HepG2 (cell line): ENCODE data around the gene TH. TPM values are rescaled to one million over a fixed set of nuclear protein-coding genes. Genes with fewer than 3 reads are reported as not detected.

Experiments used
- ATAC-seq: fragments of 200-7000 bp; cut with Tn5 transposase; 3 replicates; pipeline ENCODE4 v1.9.1; 2020; ENCODE audit warnings: mild to moderate bottlenecking, moderate library complexity
- BruUV-seq: library from RNA; stranded (reverse); fragments of 400-500 nt; replicated peaks from 2 replicates; lab custom pipeline; 2021; lab: Mats Ljungman, UMichigan
- CTCF ChIA-PET: fragments of 300-600 bp; formaldehyde crosslinking; extraction: SDS; loops from one replicate; lab custom pipeline; 2021; ENCODE audit warnings: low total read pairs, inconsistent platforms, low intra/inter-chr PET ratio; lab: Yijun Ruan, JAX
- POLR2A ChIA-PET: fragments of 350-600 bp; sonication (Branson Sonifier 250); formaldehyde crosslinking; loops from one replicate; lab custom pipeline; 2020; ENCODE audit warnings: antibody characterized with exemption, inconsistent platforms; lab: Yijun Ruan, JAX
- DNase-seq: peaks from one replicate; pipeline ENCODE4 v3.0.0-alpha.2; 2015; ENCODE audit warnings: low spot score
- FAIRE-seq: peaks from 3 replicates; lab custom pipeline; 2011; peaks lifted over from hg19 to GRCh38; lab: Jason Lieb, UNC
- H2AFZ ChIP-seq: one replicate; pipeline ENCODE4 v1.6.1; 2011; ENCODE audit warnings: low read length, inconsistent platforms
- H3K27ac ChIP-seq: fragments of 300-600 bp; 3 replicates; pipeline ENCODE4 v1.8.0; 2011; ENCODE audit warnings: mixed run types, mild to moderate bottlenecking, mixed read lengths, low read length, inconsistent platforms; ENCODE audit not compliant: insufficient read depth; ENCODE audit errors: extremely low read length
- H3K27me3 ChIP-seq, 2 experiments: fragments of 200-600 bp in 1 of 2; 2 replicates in 1 of 2; 3 replicates in 1 of 2; pipeline versions ENCODE4 v1.6.0 to v1.8.0; 2011; ENCODE audit warnings: low read length in 2 of 2, mild to moderate bottlenecking in 2 of 2, moderate library complexity in 2 of 2, inconsistent platforms in 1 of 2; ENCODE audit not compliant: insufficient read depth in 2 of 2, control insufficient read depth in 1 of 2
- H3K36me3 ChIP-seq, 2 experiments: fragments of 200-600 bp in 1 of 2; replicated peaks in 1 of 2; 2 replicates in 1 of 2; 3 replicates in 1 of 2; pipeline versions ENCODE4 v1.5.1 to v1.8.0; 2011; ENCODE audit warnings: low read length in 2 of 2, inconsistent platforms in 1 of 2; ENCODE audit not compliant: insufficient read depth in 2 of 2, control insufficient read depth in 1 of 2
- H3K4me1 ChIP-seq: 2 replicates; pipeline ENCODE4 v1.5.1; 2012; ENCODE audit warnings: low read length, inconsistent platforms; ENCODE audit not compliant: insufficient read depth
- H3K4me2 ChIP-seq: 2 replicates; pipeline ENCODE4 v1.6.0; 2011; ENCODE audit warnings: low read depth, low read length, inconsistent platforms
- H3K4me3 ChIP-seq, 3 experiments: fragments of 200-600 bp in 1 of 3; sonication (generic), shearing (Covaris generic) in 1 of 3; replicated peaks in 1 of 3; 2 replicates each; pipeline ENCODE4 v1.5.1; 2011 to 2016; ENCODE audit warnings: low read length in 3 of 3, inconsistent platforms in 2 of 3, low read depth in 2 of 3, mild to moderate bottlenecking in 2 of 3, control low read depth in 1 of 3, mixed read lengths in 1 of 3; ENCODE audit not compliant: insufficient read depth in 1 of 3
- H3K79me2 ChIP-seq: one replicate; pipeline ENCODE4 v1.6.1; 2011; ENCODE audit warnings: low read length, inconsistent platforms; ENCODE audit not compliant: insufficient read depth
- H3K9ac ChIP-seq: 2 replicates; pipeline ENCODE4 v1.6.0; 2011; ENCODE audit warnings: mild to moderate bottlenecking, low read depth, low read length, inconsistent platforms; ENCODE audit not compliant: insufficient read depth
- H3K9me3 ChIP-seq: 2 replicates; pipeline ENCODE4 v1.5.1; 2012; ENCODE audit warnings: mild to moderate bottlenecking, low read length
- H4K20me1 ChIP-seq: 2 replicates; pipeline ENCODE4 v1.6.0; 2011; ENCODE audit warnings: inconsistent platforms, mild to moderate bottlenecking, low read length, moderate library complexity; ENCODE audit not compliant: insufficient read depth
- REXO4 ChIP-seq: sonication (generic); formaldehyde crosslinking; IDR thresholded peaks from 2 replicates; pipeline ENCODE4 v1.8.0; 2022; ENCODE audit warnings: missing genetic modification reagents, mild to moderate bottlenecking, borderline replicate concordance
- WGBS: methylation state at CpG from one replicate; pipeline ENCODE4 v1.1.6; 2017; ENCODE audit warnings: low lambda C conversion rate; 5-methylcytosine and 5-hydroxymethylcytosine counted together
- in situ Hi-C: cut with HindIII; loops from 2 replicates; pipeline ENCODE4 v1.10.0; 2017; ENCODE audit warnings: low pct_unique_long_range_greater_than_20kb; ENCODE audit not compliant: extremely low pct_ligation_motif_present
- intact Hi-C: fragments of 100-400 bp; cut with micrococcal nuclease; formaldehyde crosslinking; loops from one replicate; pipeline ENCODE4 v1.10.0; 2022; ENCODE audit not compliant: unreplicated experiment
- polyA plus RNA-seq, 8 experiments: library from polyadenylated mRNA; depleted of rRNA in 3 of 8; stranded (reverse) in 7 of 8; unstranded in 1 of 8; fragments of >200 nt; fragmentation: Illumina TruSeq in 4 of 8; extraction: Trizol in 4 of 8; gene quantifications; 2 replicates each; pipeline versions ENCODE4 v1.2.1 to v1.2.3, GENCODE V29; 2011 to 2016; ENCODE audit warnings: low read depth in 4 of 8, missing spikeins in 1 of 8, mixed read lengths in 1 of 8; ENCODE audit not compliant: insufficient read depth in 1 of 8
- total RNA-seq, 5 experiments: library from RNA; depleted of rRNA; stranded (reverse); fragments of >200 nt; fragmentation: Illumina TruSeq; extraction: Trizol; gene quantifications; 2 replicates each; pipeline ENCODE4 v1.2.3, GENCODE V29; 2016; ENCODE audit warnings: low read depth in 1 of 5
- TF ChIP-seq, protein P1 (sequence below): sonication (generic); formaldehyde crosslinking; IDR thresholded peaks from 2 replicates; pipeline ENCODE4 v1.4.0; 2020; ENCODE audit warnings: missing genetic modification reagents, borderline replicate concordance
- TF ChIP-seq, protein P2 (sequence below), 2 experiments: sonication (generic) in 1 of 2; formaldehyde crosslinking in 1 of 2; IDR thresholded peaks; 2 replicates each; pipeline versions ENCODE4 v1.6.1 to v1.9.0; 2014 to 2022; ENCODE audit warnings: antibody characterized with exemption in 1 of 2, borderline replicate concordance in 1 of 2, inconsistent platforms in 1 of 2, low read depth in 1 of 2, missing genetic modification reagents in 1 of 2

The TH gene
- total and polyA plus RNA-seq, 2 of the 13 experiments (the other 11 are each of a cell fraction or from before 2014, with no cell fraction given): 0.36 TPM; not detected in 1

DNA sequence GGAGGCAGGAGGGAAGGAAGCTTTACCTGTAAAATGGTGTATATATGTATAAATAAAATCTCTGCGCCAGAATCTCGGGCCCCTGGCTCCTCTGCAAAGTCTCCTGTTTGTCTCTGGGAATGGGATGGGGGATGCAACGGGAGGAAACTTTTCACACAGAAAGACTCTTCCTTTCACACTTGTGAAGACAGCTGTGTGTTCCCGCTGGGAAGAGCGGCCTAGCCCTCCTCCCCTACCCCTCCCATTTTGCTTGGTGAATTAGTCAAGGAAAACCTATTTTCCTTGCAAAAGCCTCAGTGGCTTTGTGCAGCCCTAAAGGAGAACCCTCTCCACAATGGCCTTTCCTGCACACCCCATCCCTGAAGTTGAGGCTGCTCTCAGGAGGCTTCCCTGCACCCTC is 23.0 kb downstream of the TH start (continued):
- TF ChIP-seq, protein P1, sequence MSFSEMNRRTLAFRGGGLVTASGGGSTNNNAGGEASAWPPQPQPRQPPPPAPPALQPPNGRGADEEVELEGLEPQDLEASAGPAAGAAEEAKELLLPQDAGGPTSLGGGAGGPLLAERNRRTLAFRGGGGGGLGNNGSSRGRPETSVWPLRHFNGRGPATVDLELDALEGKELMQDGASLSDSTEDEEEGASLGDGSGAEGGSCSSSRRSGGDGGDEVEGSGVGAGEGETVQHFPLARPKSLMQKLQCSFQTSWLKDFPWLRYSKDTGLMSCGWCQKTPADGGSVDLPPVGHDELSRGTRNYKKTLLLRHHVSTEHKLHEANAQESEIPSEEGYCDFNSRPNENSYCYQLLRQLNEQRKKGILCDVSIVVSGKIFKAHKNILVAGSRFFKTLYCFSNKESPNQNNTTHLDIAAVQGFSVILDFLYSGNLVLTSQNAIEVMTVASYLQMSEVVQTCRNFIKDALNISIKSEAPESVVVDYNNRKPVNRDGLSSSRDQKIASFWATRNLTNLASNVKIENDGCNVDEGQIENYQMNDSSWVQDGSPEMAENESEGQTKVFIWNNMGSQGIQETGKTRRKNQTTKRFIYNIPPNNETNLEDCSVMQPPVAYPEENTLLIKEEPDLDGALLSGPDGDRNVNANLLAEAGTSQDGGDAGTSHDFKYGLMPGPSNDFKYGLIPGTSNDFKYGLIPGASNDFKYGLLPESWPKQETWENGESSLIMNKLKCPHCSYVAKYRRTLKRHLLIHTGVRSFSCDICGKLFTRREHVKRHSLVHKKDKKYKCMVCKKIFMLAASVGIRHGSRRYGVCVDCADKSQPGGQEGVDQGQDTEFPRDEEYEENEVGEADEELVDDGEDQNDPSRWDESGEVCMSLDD: no peak
- TF ChIP-seq REXO4 (CRISPR knock-in tag): no peak

DNA sequence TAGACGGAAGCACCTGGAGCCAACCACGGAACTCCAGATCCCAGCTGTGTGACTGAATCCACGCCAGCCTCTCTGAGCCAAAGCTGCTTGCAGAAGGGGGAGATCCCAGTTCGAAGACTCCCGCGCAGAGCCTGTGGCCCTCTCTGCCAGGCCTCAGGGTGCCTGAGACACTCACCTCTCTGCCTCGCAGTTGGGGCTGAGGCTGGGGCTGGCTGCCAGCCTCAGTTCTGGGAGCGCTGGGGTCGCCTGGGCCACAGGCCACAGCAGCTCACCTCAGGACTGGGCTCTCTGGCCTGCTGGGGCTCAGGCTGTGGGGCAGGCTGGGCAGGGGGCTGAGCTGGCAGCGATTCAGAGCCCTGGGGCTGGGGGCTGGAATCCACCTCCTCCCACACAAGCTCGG is 24.2 kb downstream of the TH start:
- H3K79me2 ChIP-seq: no peaks in the 10 kb centered on the region
- intact Hi-C loops (no loop called here), in situ Hi-C loops (no loop called here)
- H3K4me2 ChIP-seq: no peak overlapping the region
- H3K9ac ChIP-seq: no peak overlapping the region
- H2AFZ ChIP-seq: no peak overlapping the region
- no peaks in the 10 kb centered on the region for H4K20me1 ChIP-seq
- DNase-seq: no peak
- CTCF ChIA-PET: no interaction called here
- TF ChIP-seq, protein P2, sequence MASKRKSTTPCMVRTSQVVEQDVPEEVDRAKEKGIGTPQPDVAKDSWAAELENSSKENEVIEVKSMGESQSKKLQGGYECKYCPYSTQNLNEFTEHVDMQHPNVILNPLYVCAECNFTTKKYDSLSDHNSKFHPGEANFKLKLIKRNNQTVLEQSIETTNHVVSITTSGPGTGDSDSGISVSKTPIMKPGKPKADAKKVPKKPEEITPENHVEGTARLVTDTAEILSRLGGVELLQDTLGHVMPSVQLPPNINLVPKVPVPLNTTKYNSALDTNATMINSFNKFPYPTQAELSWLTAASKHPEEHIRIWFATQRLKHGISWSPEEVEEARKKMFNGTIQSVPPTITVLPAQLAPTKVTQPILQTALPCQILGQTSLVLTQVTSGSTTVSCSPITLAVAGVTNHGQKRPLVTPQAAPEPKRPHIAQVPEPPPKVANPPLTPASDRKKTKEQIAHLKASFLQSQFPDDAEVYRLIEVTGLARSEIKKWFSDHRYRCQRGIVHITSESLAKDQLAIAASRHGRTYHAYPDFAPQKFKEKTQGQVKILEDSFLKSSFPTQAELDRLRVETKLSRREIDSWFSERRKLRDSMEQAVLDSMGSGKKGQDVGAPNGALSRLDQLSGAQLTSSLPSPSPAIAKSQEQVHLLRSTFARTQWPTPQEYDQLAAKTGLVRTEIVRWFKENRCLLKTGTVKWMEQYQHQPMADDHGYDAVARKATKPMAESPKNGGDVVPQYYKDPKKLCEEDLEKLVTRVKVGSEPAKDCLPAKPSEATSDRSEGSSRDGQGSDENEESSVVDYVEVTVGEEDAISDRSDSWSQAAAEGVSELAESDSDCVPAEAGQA (IDR thresholded peaks at IDR 0.05; ENCODE audit: low read depth): no peak
- TF ChIP-seq, protein P2 (CRISPR knock-in tag; IDR thresholded peaks at IDR 0.05; ENCODE audit: borderline replicate concordance): no peak
- TF ChIP-seq, all 625 proteins: peak for 0
- no TSS peak for BruUV-seq
- 84% methylated on average over 8 of the region's 11 CpGs for WGBS
- Histone ChIP-seq H3K9me3 (no peaks in the 10 kb centered on the region), H3K4me3 (no peak overlapping the region), H3K4me1 (peaks cover 38% of the 10 kb centered on the region), H3K27ac (no peak overlapping the region), H3K36me3 (no peaks in the 10 kb centered on the region), H3K27me3 (peaks cover 11 to 47% of the 10 kb centered on the region in 2 experiments)
- POLR2A ChIA-PET: interaction anchor here (0.8 to 2.5 kb wide), 4 partner anchors 8 to 497 kb away, joined by 3 to 6 read pairs (median 4); partner anchors contain the start of gene IGF2
- ATAC-seq (no peak), FAIRE-seq (no peak)
